ENCODE measurements around the gene PLPP4.

GRCh38 chr10:120421250-120421649 lies 35.8 kb upstream of the PLPP4 start:
- TF ChIP-seq CTCF (IDR thresholded peaks at IDR 0.05; ENCODE audit: low read length): no peak
- no peak for TF ChIP-seq EZH2phosphoT487 (IDR thresholded peaks at IDR 0.05; ENCODE audit: low read length)

All from MM.1S (cell line).